ENCODE measurements around the gene MYPN.
A peak's percentile ranks its signal among the peaks of the same experiment; 100 is the strongest.

Gene MYPN

DNA sequence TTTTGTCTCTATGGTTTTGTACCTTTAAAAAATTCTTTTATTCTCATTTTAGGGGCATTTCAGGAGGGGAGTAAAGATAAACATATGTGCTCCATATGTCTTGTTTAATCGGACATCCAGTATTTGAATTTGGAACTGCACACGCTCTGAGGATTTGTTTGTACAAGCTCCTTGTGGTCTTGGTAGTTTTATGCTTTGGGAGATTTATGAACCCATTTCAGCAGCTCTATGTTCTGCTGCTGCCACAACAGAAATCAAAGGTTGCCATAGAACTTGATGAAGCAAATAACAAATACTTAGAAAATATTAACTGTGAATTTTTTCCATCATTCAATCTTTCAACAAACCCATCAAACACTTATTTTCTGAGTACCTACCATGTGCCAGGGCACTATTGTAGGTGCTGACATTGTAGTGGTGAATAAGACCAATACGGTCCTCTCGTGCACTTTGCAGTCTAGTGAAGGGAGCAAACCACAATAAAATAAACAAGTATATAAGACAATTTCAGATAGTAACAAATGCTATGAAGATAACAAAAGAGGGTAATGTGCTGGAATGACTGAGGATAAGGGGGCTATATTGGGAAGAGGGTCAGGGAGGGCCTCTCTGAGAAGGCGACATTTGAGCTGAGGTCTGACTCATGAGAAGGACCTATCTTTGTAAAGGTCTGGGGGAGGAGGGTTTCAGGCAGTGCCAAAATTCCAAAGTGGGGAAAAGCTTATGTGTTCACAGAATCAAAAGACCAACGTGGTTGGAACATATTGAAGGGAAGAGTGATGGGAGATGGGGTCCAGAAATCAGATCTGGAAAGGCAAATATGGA is 30.4 kb downstream of the MYPN start:
- no peak overlapping the region for H3K9ac ChIP-seq (ENCODE audit: low read length)
- H3K14ac ChIP-seq (ENCODE audit: low read length in 2 of 2), result no peak overlapping the region
- H2BK120ac ChIP-seq (ENCODE audit: low read depth, low read length), result no peak overlapping the region
- no peaks in the 10 kb centered on the region for H3K36me3 ChIP-seq (ENCODE audit: control insufficient read depth in 1 of 2, insufficient read depth in 2 of 2, low read depth in 1 of 2, low read length in 2 of 2)
- DNase-seq, result peak; percentile 26
- no peaks in the 10 kb centered on the region for H3K27me3 ChIP-seq (ENCODE audit: control insufficient read depth in 1 of 2, insufficient read depth in 1 of 2, low read length in 2 of 2)
- H4K91ac ChIP-seq (ENCODE audit: low read length), result no peak overlapping the region
- H3K23ac ChIP-seq (ENCODE audit: low read length in 2 of 2), result no peak overlapping the region
- H2AK5ac ChIP-seq (ENCODE audit: low read length, severe bottlenecking), result no peak overlapping the region
- no peak overlapping the region for H3K4ac ChIP-seq (ENCODE audit: low read depth in 1 of 2, low read length in 2 of 2)
- 34% methylated on average over 4 of the region's 6 CpGs for WGBS
- no peak overlapping the region for H2BK12ac ChIP-seq (ENCODE audit: low read length in 2 of 2)
- no peak overlapping the region for H2BK15ac ChIP-seq (ENCODE audit: low read depth, poor library complexity, severe bottlenecking)
- H3K4me2 ChIP-seq (ENCODE audit: low read length, poor library complexity, severe bottlenecking), result no peak overlapping the region
- no peaks in the 10 kb centered on the region for H3K9me3 ChIP-seq (ENCODE audit: control insufficient read depth, low read length)
- H2AFZ ChIP-seq (ENCODE audit: low read depth, low read length), result no peak overlapping the region
- H3K18ac ChIP-seq (ENCODE audit: low read depth in 1 of 2, low read length in 2 of 2), result no peak overlapping the region
- H3K4me1 ChIP-seq (ENCODE audit: control insufficient read depth, insufficient read depth, low read depth, low read length), result no peaks in the 10 kb centered on the region
- no peak overlapping the region for H2BK5ac ChIP-seq (ENCODE audit: low read depth, low read length, poor library complexity, severe bottlenecking)
- H3K4me3 ChIP-seq (ENCODE audit: insufficient read depth in 1 of 2, low read depth in 1 of 2, low read length in 2 of 2), result no peak overlapping the region
- H3K27ac ChIP-seq (ENCODE audit: low read length, poor library complexity, severe bottlenecking), result no peak overlapping the region
- no peak overlapping the region for H4K8ac ChIP-seq (ENCODE audit: low read length)
- H3K79me1 ChIP-seq (replicated peaks; ENCODE audit: low read length, poor library complexity, severe bottlenecking), result peaks cover 2% of the 10 kb centered on the region

DNA sequence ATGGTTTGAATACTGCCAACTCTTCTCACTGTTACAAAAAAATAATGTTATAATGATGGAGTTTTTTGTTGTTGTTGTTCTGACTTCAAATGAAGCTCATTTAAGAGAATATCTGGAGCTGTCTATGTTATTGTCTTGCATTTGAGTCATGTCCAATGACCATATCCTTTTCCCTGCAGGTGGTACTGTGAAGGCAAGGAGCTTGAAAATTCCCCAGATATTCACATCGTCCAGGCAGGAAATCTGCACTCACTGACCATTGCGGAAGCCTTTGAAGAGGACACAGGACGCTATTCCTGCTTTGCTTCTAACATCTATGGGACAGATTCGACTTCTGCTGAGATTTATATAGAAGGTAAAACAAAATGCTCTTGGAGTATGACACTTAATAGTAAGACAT is 33.5 kb downstream of the MYPN start:
- H3K18ac ChIP-seq (ENCODE audit: low read depth in 1 of 2, low read length in 2 of 2), result no peak overlapping the region
- no peak overlapping the region for H2BK15ac ChIP-seq (ENCODE audit: low read depth, poor library complexity, severe bottlenecking)
- no peak overlapping the region for H3K27ac ChIP-seq (ENCODE audit: low read length, poor library complexity, severe bottlenecking)
- H2BK120ac ChIP-seq (ENCODE audit: low read depth, low read length), result no peak overlapping the region
- no peak overlapping the region for H2AK5ac ChIP-seq (ENCODE audit: low read length, severe bottlenecking)
- H3K4me2 ChIP-seq (ENCODE audit: low read length, poor library complexity, severe bottlenecking), result no peak overlapping the region
- H3K14ac ChIP-seq (ENCODE audit: low read length in 2 of 2), result no peak overlapping the region
- no peaks in the 10 kb centered on the region for H3K9me3 ChIP-seq (ENCODE audit: control insufficient read depth, low read length)
- no peak for DNase-seq
- no peaks in the 10 kb centered on the region for H3K27me3 ChIP-seq (ENCODE audit: control insufficient read depth in 1 of 2, insufficient read depth in 1 of 2, low read length in 2 of 2)
- 64% methylated on average over 2 of the region's 4 CpGs for WGBS
- H3K4me1 ChIP-seq (ENCODE audit: control insufficient read depth, insufficient read depth, low read depth, low read length), result no peaks in the 10 kb centered on the region
- H2BK12ac ChIP-seq (ENCODE audit: low read length in 2 of 2), result no peak overlapping the region
- H2BK5ac ChIP-seq (ENCODE audit: low read depth, low read length, poor library complexity, severe bottlenecking), result no peak overlapping the region
- H3K23ac ChIP-seq (ENCODE audit: low read length in 2 of 2), result no peak overlapping the region
- no peak overlapping the region for H3K9ac ChIP-seq (ENCODE audit: low read length)
- no peak overlapping the region for H2AFZ ChIP-seq (ENCODE audit: low read depth, low read length)
- H3K79me1 ChIP-seq (replicated peaks; ENCODE audit: low read length, poor library complexity, severe bottlenecking), result peaks cover 2% of the 10 kb centered on the region
- no peak overlapping the region for H3K4me3 ChIP-seq (ENCODE audit: insufficient read depth in 1 of 2, low read depth in 1 of 2, low read length in 2 of 2)
- no peak overlapping the region for H3K4ac ChIP-seq (ENCODE audit: low read depth in 1 of 2, low read length in 2 of 2)
- H3K36me3 ChIP-seq (ENCODE audit: control insufficient read depth in 1 of 2, insufficient read depth in 2 of 2, low read depth in 1 of 2, low read length in 2 of 2), result no peaks in the 10 kb centered on the region
- no peak overlapping the region for H4K91ac ChIP-seq (ENCODE audit: low read length)
- H4K8ac ChIP-seq (ENCODE audit: low read length), result no peak overlapping the region

DNA sequence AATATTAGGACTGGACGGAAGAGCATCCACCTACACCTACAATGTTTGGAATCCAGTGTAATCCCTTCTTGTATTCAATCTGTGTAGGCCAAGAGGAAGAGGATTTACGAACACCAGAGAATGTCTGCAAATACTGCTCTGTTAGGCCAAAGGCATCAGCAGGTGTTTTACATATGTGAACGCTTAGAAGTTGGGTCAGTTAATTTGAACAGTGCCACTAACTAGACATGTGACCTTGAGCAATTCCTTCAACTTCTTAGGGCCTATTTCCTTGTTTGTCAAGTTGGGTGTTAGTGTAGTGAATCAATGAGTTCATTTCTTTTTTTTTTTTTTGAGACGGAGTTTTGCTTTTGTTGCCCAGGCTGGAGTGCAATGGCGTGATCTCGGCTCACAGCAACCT is 35.4 kb downstream of the MYPN start:
- Histone ChIP-seq H3K4me1 (ENCODE audit: control insufficient read depth, insufficient read depth, low read depth, low read length) (no peaks in the 10 kb centered on the region), H3K4me2 (ENCODE audit: low read length, poor library complexity, severe bottlenecking) (no peak overlapping the region), H3K9me3 (ENCODE audit: control insufficient read depth, low read length) (no peaks in the 10 kb centered on the region), H3K18ac (ENCODE audit: low read depth in 1 of 2, low read length in 2 of 2) (no peak overlapping the region), H3K27me3 (ENCODE audit: control insufficient read depth in 1 of 2, insufficient read depth in 1 of 2, low read length in 2 of 2) (no peaks in the 10 kb centered on the region), H3K14ac (ENCODE audit: low read length in 2 of 2) (no peak overlapping the region), H2BK5ac (ENCODE audit: low read depth, low read length, poor library complexity, severe bottlenecking) (no peak overlapping the region), H3K23ac (ENCODE audit: low read length in 2 of 2) (no peak overlapping the region), H3K36me3 (ENCODE audit: control insufficient read depth in 1 of 2, insufficient read depth in 2 of 2, low read depth in 1 of 2, low read length in 2 of 2) (no peaks in the 10 kb centered on the region), H2AFZ (ENCODE audit: low read depth, low read length) (no peak overlapping the region), H2BK15ac (ENCODE audit: low read depth, poor library complexity, severe bottlenecking) (no peak overlapping the region), H3K4ac (ENCODE audit: low read depth in 1 of 2, low read length in 2 of 2) (no peak overlapping the region), H3K9ac (ENCODE audit: low read length) (no peak overlapping the region), H3K27ac (ENCODE audit: low read length, poor library complexity, severe bottlenecking) (no peak overlapping the region), H2BK120ac (ENCODE audit: low read depth, low read length) (no peak overlapping the region), H2BK12ac (ENCODE audit: low read length in 2 of 2) (no peak overlapping the region), H4K91ac (ENCODE audit: low read length) (no peak overlapping the region), H2AK5ac (ENCODE audit: low read length, severe bottlenecking) (no peak overlapping the region), H4K8ac (ENCODE audit: low read length) (no peak overlapping the region), H3K4me3 (ENCODE audit: insufficient read depth in 1 of 2, low read depth in 1 of 2, low read length in 2 of 2) (no peak overlapping the region), H3K79me1 (replicated peaks; ENCODE audit: low read length, poor library complexity, severe bottlenecking) (peaks cover 2% of the 10 kb centered on the region)
- DNase-seq, result no peak
- WGBS, result 89% methylated on average over 4 of the region's 6 CpGs

DNA sequence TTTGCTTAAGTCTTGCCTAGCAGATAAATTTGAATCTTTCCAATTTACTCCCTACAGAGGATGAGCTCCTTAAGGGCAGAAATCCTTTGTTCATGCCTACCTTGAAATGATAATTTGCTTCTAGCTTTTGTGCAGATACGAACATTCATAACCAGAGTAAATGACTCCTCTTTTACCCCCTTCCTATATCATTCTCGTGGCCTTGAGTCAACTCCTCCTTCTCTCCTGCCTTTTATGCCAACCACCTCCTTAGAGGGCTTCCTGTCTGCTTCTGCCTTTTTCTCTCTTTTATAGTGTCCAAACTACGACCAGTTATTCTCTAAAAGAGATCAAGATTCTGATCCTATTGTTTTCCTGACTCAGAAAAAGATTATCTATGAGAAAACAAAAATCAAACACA is 36.4 kb downstream of the MYPN start:
- no peak overlapping the region for H3K4ac ChIP-seq (ENCODE audit: low read depth in 1 of 2, low read length in 2 of 2)
- peaks cover 2% of the 10 kb centered on the region for H3K79me1 ChIP-seq (replicated peaks; ENCODE audit: low read length, poor library complexity, severe bottlenecking)
- H3K27ac ChIP-seq (ENCODE audit: low read length, poor library complexity, severe bottlenecking), result no peak overlapping the region
- H3K9ac ChIP-seq (ENCODE audit: low read length), result no peak overlapping the region
- no peak overlapping the region for H3K23ac ChIP-seq (ENCODE audit: low read length in 2 of 2)
- H2BK12ac ChIP-seq (ENCODE audit: low read length in 2 of 2), result no peak overlapping the region
- no peaks in the 10 kb centered on the region for H3K9me3 ChIP-seq (ENCODE audit: control insufficient read depth, low read length)
- no peak overlapping the region for H2AFZ ChIP-seq (ENCODE audit: low read depth, low read length)
- H3K36me3 ChIP-seq (ENCODE audit: control insufficient read depth in 1 of 2, insufficient read depth in 2 of 2, low read depth in 1 of 2, low read length in 2 of 2), result no peaks in the 10 kb centered on the region
- no peak overlapping the region for H4K8ac ChIP-seq (ENCODE audit: low read length)
- no peak overlapping the region for H3K18ac ChIP-seq (ENCODE audit: low read depth in 1 of 2, low read length in 2 of 2)
- H3K4me1 ChIP-seq (ENCODE audit: control insufficient read depth, insufficient read depth, low read depth, low read length), result no peaks in the 10 kb centered on the region
- no peak overlapping the region for H2BK120ac ChIP-seq (ENCODE audit: low read depth, low read length)
- WGBS, result 91% methylated on average over 3 of the region's 3 CpGs
- no peaks in the 10 kb centered on the region for H3K27me3 ChIP-seq (ENCODE audit: control insufficient read depth in 1 of 2, insufficient read depth in 1 of 2, low read length in 2 of 2)
- no peak overlapping the region for H2AK5ac ChIP-seq (ENCODE audit: low read length, severe bottlenecking)
- no peak overlapping the region for H4K91ac ChIP-seq (ENCODE audit: low read length)
- no peak overlapping the region for H2BK5ac ChIP-seq (ENCODE audit: low read depth, low read length, poor library complexity, severe bottlenecking)
- no peak for DNase-seq
- no peak overlapping the region for H3K4me2 ChIP-seq (ENCODE audit: low read length, poor library complexity, severe bottlenecking)
- no peak overlapping the region for H2BK15ac ChIP-seq (ENCODE audit: low read depth, poor library complexity, severe bottlenecking)
- H3K4me3 ChIP-seq (ENCODE audit: insufficient read depth in 1 of 2, low read depth in 1 of 2, low read length in 2 of 2), result no peak overlapping the region
- H3K14ac ChIP-seq (ENCODE audit: low read length in 2 of 2), result no peak overlapping the region
